DMS53 treated with DMSO at 0.1 percent for 48 hours (cell line): Measurements from ENCODE around the gene RPTOR.

Experiments
- DNase-seq: peaks from one replicate; lab custom pipeline; 2025; ENCODE audit not compliant: unreplicated experiment; lab: John Stamatoyannopoulos, UW

RPTOR gene

DNA sequence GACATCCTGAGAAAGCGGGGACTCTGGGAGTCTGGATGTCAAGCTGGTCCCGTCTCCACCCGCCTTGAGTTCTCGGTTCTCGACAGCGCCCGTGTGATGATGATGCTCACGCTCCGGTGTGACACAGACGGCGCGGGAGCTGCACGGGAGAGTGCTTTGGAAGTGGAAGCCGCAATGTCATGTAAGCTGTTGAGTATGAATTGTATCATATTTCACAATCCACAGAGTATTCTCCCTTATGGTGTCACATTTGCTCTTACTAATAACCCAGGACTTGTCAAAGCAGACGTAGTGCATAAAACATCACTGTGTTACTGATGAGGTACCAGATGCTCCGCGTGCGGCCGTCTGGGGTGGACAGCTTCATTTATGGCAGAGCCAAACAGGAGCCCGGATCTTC is 229.5 kb downstream of the RPTOR start:
- DNase-seq, result no peak

DNA sequence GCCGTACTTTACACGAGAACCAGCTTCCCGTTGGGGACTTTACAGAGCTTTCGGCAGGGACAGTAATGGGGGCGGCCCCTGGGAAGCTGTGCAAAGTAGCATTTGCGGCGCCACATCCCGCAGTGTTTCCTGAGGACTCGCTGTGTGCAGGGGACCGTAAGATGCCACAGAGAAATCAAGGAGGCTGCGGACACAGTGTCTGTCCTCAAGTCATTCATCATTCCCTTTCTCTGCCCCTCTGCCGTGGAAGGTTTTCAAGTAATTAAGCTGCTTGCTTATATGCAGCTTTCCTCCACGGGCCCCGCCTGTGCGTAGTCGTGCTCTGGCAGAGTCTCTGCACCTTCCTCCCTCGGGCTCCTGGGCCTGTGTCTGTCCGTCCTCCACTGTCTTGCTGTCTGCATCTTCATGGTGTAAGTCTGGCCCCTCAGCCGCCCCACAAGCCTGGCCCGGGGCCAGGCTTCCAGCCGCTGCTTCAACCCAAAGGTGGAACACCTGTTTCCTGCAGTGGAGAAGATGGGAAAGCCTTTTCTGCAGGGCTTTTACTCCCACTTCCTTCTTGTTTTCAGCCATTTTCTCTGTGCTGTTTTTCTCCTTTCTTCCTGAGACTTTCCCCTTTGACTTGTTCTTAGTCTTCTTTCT is 230.1 kb downstream of the RPTOR start:
- peak; percentile 31 for DNase-seq

DNA sequence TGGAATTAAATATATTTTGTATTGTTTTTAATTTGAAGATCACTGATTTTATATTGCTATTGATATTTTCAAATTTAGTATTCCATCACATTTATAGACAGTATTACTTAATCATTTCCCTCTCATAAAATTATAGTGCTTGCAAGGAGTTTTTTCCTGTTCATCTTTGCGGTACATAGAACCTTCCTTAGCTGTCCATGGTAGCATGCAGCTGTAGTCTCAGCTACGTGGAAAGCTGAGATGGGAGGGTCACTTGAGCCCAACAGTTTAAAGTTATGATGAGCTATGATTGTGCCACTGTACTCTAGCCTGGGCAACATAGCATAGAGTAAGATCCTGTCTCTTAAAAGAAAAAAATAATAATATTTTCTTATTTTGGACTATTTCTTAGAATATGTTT is 231.2 kb downstream of the RPTOR start:
- DNase-seq, result no peak

- no peak for DNase-seq
These were observed 232.6 kb downstream of the RPTOR start for GRCh38 chr17:80777274-80777673.

- DNase-seq, result no peak
These were observed 234.1 kb downstream of the RPTOR start for GRCh38 chr17:80778716-80779115.

DNA sequence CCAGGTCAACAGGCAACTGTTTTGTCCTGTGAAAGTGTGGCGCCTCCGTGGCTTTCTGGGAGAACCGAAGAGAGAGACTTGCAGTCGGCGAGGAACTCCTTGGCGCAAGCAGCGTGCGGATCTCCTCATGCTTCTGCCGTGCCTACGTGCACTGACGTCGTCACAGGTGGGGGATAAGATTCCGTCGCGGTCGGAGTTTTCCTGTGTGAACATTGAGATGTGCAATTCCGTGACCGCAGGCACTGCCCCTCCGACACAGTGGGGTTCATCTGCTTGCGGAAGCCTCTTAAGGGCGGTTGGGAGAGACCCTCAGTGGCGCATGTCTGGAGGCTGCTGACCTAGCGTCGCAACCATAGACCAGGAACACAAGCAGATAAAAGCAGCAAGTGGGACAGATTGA is 234.7 kb downstream of the RPTOR start:
- DNase-seq, result no peak

GRCh38 chr17:80779961-80780380 is 235.3 kb downstream of the RPTOR start:
- DNase-seq, result no peak

GRCh38 chr17:80780381-80781198 is 236.0 kb downstream of the RPTOR start:
- DNase-seq, result no peak

GRCh38 chr17:80781211-80781610 is 236.6 kb downstream of the RPTOR start:
- DNase-seq, result no peak

DNA sequence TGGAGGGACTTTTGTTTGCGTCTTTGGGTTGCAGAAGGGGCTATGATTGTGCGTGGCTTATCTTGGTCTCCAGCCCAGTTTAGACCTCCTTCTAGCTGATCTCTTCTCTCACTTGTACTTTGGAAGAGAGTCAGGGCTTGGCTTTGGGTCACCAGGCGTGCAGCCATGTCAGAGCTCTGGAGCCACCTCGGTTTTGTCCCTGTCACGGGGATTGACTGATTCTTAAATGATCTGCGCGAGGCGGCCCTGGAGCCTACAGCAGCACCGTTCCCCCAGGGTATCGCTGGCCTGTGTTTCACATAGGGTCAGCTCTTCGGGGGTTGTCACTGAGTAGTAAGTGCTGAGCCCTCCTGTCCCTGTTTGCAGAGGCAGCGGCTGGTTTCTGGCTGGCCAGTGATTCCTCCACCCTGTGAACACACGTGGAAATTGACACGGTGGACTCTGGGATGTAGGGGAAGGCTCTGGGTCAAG is 237.2 kb downstream of the RPTOR start:
- DNase-seq, result no peak

GRCh38 chr17:80782536-80783427 is 238.1 kb downstream of the RPTOR start:
- no peak for DNase-seq

- no peak for DNase-seq
These were observed 238.8 kb downstream of the RPTOR start for GRCh38 chr17:80783486-80783885.

DNA sequence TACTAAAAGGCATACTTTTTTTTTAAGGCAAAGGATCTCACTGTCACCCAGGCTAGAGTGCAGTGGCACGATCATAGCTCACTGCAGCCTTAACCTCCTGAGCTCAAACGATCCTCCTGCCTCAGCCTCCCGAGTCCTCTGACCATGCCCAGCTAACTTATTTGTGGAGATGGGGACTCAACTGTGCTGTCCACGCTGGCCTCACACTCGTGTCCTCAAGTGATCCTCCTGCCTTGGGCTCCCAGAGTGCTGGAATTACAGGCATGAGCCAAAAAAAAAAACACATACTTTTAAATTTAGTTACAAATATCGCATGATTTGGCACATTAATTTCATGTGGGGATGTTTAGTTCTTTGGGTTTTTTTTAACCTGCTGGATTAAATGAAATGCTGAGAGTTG is 239.3 kb downstream of the RPTOR start:
- DNase-seq, result no peak

GRCh38 chr17:80785477-80786178 is 241.0 kb downstream of the RPTOR start:
- no peak for DNase-seq

DNA sequence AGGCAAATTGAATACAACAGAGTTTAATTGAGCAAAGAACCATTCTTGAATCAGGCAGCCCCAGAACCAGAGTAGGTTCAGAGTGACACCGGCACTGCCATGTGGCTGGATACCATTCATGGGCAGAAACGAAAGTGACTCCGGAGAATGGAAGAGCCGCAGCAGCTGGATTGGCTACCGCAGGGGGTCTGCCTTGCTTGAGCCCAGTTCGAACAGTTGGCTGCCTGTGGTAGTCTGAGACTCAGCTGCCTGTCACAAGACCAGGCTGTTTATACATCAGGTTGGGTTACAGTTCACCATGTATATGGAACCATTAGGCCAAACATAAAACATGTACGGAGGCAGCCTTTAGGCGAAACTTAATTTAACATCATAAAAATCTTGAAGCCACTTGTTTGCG is 241.8 kb downstream of the RPTOR start:
- DNase-seq, result no peak

DNA sequence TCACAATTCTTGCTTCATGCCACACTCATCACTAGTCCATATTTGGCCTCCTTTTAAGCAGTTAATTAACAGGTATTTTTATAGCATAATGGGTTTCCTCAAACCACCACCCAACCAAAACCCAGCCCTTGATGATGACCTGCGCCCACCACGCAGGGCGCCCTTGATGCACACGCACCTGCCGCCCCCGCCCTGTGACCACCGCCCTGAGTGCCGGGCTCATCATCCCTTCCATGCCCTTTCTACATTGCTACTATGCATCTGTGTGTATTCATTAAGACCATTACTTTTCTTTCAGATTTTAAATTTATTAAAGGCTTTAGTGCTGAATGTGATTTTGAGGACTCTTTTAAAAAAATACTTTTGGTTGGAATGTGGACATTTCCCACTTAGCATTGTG is 242.2 kb downstream of the RPTOR start:
- no peak for DNase-seq

- DNase-seq, result no peak
These were observed 243.2 kb downstream of the RPTOR start for GRCh38 chr17:80787881-80788280.

GRCh38 chr17:80789356-80789902 is 244.8 kb downstream of the RPTOR start:
- peak; percentile 22 for DNase-seq

DNA sequence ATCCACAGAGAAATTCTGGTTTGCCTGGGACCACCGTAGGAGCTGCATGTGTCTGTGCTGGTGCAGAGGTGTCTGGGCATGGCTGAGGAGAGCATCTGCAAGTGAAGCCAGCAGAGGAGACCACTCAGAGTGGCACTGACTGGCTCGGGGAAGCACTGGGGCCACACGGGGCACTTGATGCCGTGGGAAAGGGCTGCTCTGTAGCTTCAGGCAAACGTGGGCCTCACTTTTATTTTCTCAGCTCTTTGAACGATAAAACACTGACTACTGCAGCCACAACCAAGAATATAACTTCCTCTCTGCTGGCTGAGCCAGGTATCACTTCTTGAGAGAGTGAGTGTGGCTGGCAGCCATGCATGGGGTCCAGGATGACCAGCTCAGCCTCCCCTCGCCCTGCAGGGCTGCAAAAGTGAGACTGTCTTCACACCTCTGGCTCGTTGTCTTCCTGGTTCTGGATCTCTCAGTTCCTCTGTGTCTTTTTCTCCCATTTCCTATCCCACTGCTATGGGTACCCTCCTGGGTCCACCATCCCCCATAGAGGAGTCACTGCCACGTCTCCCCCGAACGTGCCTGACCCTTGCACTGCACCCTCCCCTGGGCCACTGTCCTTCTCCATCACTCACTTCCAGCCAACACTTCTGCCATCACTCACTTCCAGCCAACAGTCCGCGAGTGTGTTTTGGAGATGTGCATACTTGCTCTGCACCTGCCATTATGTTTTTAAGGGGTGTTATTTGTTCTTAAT is 245.6 kb downstream of the RPTOR start:
- no peak for DNase-seq
